K562 (cell line): ENCODE data around the gene MAST4. TPM values are rescaled to one million over a fixed set of nuclear protein-coding genes. Genes with fewer than 3 reads are reported as not detected.

Source experiments
- CHD1 ChIP-seq: fragments of 200-600 bp; sonication (generic); IDR thresholded peaks from one replicate; pipeline ENCODE4 v1.6.1; 2012; ENCODE audit warnings: mild to moderate bottlenecking, moderate library complexity, low read length, inconsistent platforms
- CREB1 ChIP-seq, 2 experiments: sonication (generic) in 1 of 2; formaldehyde crosslinking in 1 of 2; IDR thresholded peaks; 2 replicates each; pipeline versions ENCODE4 v1.6.1 to v1.8.0; 2012 to 2022; ENCODE audit warnings: inconsistent platforms in 1 of 2, mild to moderate bottlenecking in 1 of 2, missing genetic modification reagents in 1 of 2, moderate library complexity in 1 of 2
- EP400 ChIP-seq: fragments of 450-650 bp; IDR thresholded peaks from 2 replicates; pipeline ENCODE4 v1.6.1; 2017; ENCODE audit warnings: antibody characterized with exemption, mild to moderate bottlenecking, moderate library complexity
- HCFC1 ChIP-seq: IDR thresholded peaks from 2 replicates; pipeline ENCODE4 v1.6.1; 2012; ENCODE audit warnings: low read depth, low read length, improper control_type of control experiment
- HOMEZ ChIP-seq: fragments of 250-450 bp; sonication (Bioruptor Pico); IDR thresholded peaks from 2 replicates; pipeline ENCODE4 v1.4.0; 2020; ENCODE audit warnings: mild to moderate bottlenecking, moderate library complexity
- ILK ChIP-seq: fragments of 450-650 bp; IDR thresholded peaks from 2 replicates; pipeline ENCODE4 v1.6.1; 2016; ENCODE audit warnings: missing genetic modification characterization, low read depth, mild to moderate bottlenecking, missing compliant biosample characterization, moderate library complexity, borderline replicate concordance
- MTA3 ChIP-seq: fragments of 450-650 bp; formaldehyde crosslinking; IDR thresholded peaks from 2 replicates; pipeline ENCODE4 v1.6.1; 2017; ENCODE audit warnings: mild to moderate bottlenecking, borderline replicate concordance
- PATZ1 ChIP-seq: fragments of 250-450 bp; sonication (Bioruptor Pico); IDR thresholded peaks from 2 replicates; pipeline ENCODE4 v1.5.0; 2020; ENCODE audit warnings: mild to moderate bottlenecking, borderline replicate concordance
- POLR2AphosphoS5 ChIP-seq: IDR thresholded peaks from 2 replicates; pipeline ENCODE4 v1.6.1; 2011; ENCODE audit warnings: mild to moderate bottlenecking, low read depth, low read length, moderate library complexity; ENCODE audit not compliant: control insufficient read depth, insufficient read depth
- TAF1 ChIP-seq: IDR thresholded peaks from 2 replicates; pipeline ENCODE4 v1.6.1; 2011; ENCODE audit warnings: mild to moderate bottlenecking, low read length, moderate library complexity; ENCODE audit not compliant: insufficient read depth, control insufficient read depth, severe bottlenecking; ENCODE audit errors: extremely low read depth
- ZNF217 ChIP-seq: sonication (generic); formaldehyde crosslinking; IDR thresholded peaks from 2 replicates; pipeline ENCODE4 v1.8.0; 2022; ENCODE audit warnings: mild to moderate bottlenecking, missing genetic modification reagents
- ZNF77 ChIP-seq: fragments of 250-450 bp; sonication (Bioruptor Pico); IDR thresholded peaks from 2 replicates; pipeline ENCODE4 v1.5.0; 2020
- polyA plus RNA-seq, 8 experiments: library from polyadenylated mRNA; depleted of rRNA in 4 of 8; stranded (reverse) in 5 of 8; unstranded in 3 of 8; fragments of >200 nt; fragmentation: Nextera tagmentation in 2 of 8; fragmentation: Illumina TruSeq in 1 of 8; extraction: Ambion mirVana in 2 of 8; extraction: Trizol in 1 of 8; gene quantifications; 2 replicates each; pipeline versions ENCODE4 v1.2.1 to v1.2.3, GENCODE V29; 2011 to 2014; ENCODE audit warnings: inconsistent platforms in 1 of 8, missing spikeins in 1 of 8
- total RNA-seq, 7 experiments: library from RNA; depleted of rRNA in 6 of 7; stranded (reverse); fragments of >200 nt in 6 of 7; fragmentation: Illumina TruSeq in 2 of 7; extraction: Trizol in 2 of 7; gene quantifications; 2 replicates each; pipeline versions ENCODE4 v1.2.1 to v1.2.3, GENCODE V29; 2011 to 2021; ENCODE audit warnings: low replicate concordance in 1 of 7

Gene MAST4
- total and polyA plus RNA-seq, 9 of the 15 experiments (the other 6 are each of a cell fraction or from before 2014, with no cell fraction given): 0.88 to 10.1 (median 5.2) TPM

GRCh38 chr5:66903709-66904108 lies 307.5 kb downstream of the MAST4 start (continued):
- TF ChIP-seq ILK (no peak), MTA3 (no peak), HCFC1 (no peak), HOMEZ (CRISPR knock-in tag) (no peak), PATZ1 (CRISPR knock-in tag) (no peak), TAF1 (no peak), EP400 (no peak), ZNF77 (CRISPR knock-in tag) (no peak), POLR2AphosphoS5 (no peak), ZNF217 (CRISPR knock-in tag) (no peak), CREB1 (IDR thresholded peaks at IDR 0.05) (no peak), CREB1 (CRISPR knock-in tag; IDR thresholded peaks at IDR 0.05) (no peak), CHD1 (no peak)
